ENCODE data around the gene KIF1A. TPM values are rescaled to one million over a fixed set of nuclear protein-coding genes. Genes with fewer than 3 reads are reported as not detected.

KIF1A gene
- not detected in 2 replicates for total RNA-seq (2013; cell fraction: nucleolus; rRNA removed)
- total RNA-seq (2014; rRNA removed) (0.06 TPM in 1 of 2 replicates, not detected in the other), total RNA-seq (2014; rRNA removed; fragmentation: Illumina TruSeq; extraction: Trizol) (not detected in 2 replicates), total RNA-seq (2021) (0.51 and 0.95 TPM in 2 replicates), polyA plus RNA-seq (2011; rRNA removed) (not detected in 2 replicates), polyA plus RNA-seq (2014; fragmentation: Illumina TruSeq; extraction: Trizol) (not detected in 2 replicates), polyA plus RNA-seq (2014; fragmentation: Nextera tagmentation; extraction: Ambion mirVana) (not detected), polyA plus RNA-seq (2014; rRNA removed) (0.04 TPM in 1 of 2 replicates, not detected in the other), polyA plus RNA-seq (2016; fragmentation: Nextera tagmentation; extraction: Ambion mirVana) (under 1 TPM; 0.04 to 0.18 TPM), polyA minus RNA-seq (2011; rRNA and poly(A)+ RNA removed) (not detected in 2 replicates), Bru-seq, nascent RNA (percentile 2 among the genes with signal in this experiment), BruChase-seq, experiment 1, labeled RNA remaining after a 6-hour chase (percentile 6 among the genes with signal in this experiment), BruChase-seq, experiment 2, labeled RNA remaining after a 2-hour chase (percentile 5 among the genes with signal in this experiment)
- polyA plus RNA-seq (2011; ENCODE audit: low read depth): 0.42 TPM
- 0.03 and 0.05 TPM in 2 replicates for polyA plus RNA-seq (2011; cell fraction: cytosol; rRNA removed)
- polyA plus RNA-seq (2011; cell fraction: nucleus; rRNA removed): 0.13 and 0.31 TPM in 2 replicates
- 0.11 and 0.23 TPM in 2 replicates for polyA plus RNA-seq (2012)
- not detected in 2 replicates for polyA minus RNA-seq (2011; cell fraction: cytosol; rRNA and poly(A)+ RNA removed)
- polyA minus RNA-seq (2011; cell fraction: nucleus; rRNA and poly(A)+ RNA removed): 0.19 TPM in 1 of 2 replicates, not detected in the other
- long read RNA-seq, experiment 1: 0 reads
- long read RNA-seq, experiment 2: 0 reads

- ChIA-PET RAD21 (ENCODE audit: unreplicated experiment) (no interaction called here), POLR2A (no interaction called here), CTCF (no interaction called here), SMC1A (ENCODE audit: uncharacterized antibody, unreplicated experiment) (no interaction called here)
- Histone ChIP-seq H3K4me2 (ENCODE audit: control insufficient read depth, insufficient read depth) (no peak within 1 kb of the TSS), H3K9ac (ENCODE audit: control insufficient read depth, insufficient read depth, low read length) (no peak within 1 kb of the TSS), H3K36me3 (ENCODE audit: control insufficient read depth in 2 of 2, insufficient read depth in 2 of 2, low read length in 1 of 2) (no peaks in the 10 kb centered on the region), H3K79me2 (ENCODE audit: control insufficient read depth, insufficient read depth, low read length) (no peaks in the 10 kb centered on the region), H3K4me1 (ENCODE audit: control insufficient read depth, insufficient read depth, low read length) (no peaks in the 10 kb centered on the region), H3K9me3 (replicated peaks; ENCODE audit: control insufficient read depth, insufficient read depth, low read length) (no peaks in the 10 kb centered on the region; the same call in 2 of the 3 replicates), H3K27me3 (replicated peaks in 1 of 2; ENCODE audit: control insufficient read depth in 2 of 2, insufficient read depth in 2 of 2, low read length in 1 of 2) (peaks cover 10 to 13% of the 10 kb centered on the region in 2 experiments), H3K4me3 (no peak within 1 kb of the TSS), H4K20me1 (ENCODE audit: control insufficient read depth, insufficient read depth) (no peaks in the 10 kb centered on the region), H2AFZ (ENCODE audit: control insufficient read depth, low read depth, low read length) (no peak within 1 kb of the TSS), H3K27ac (ENCODE audit: control insufficient read depth, insufficient read depth) (no peak within 1 kb of the TSS)
- in situ Hi-C loops (cut with MboI): no loop called here
- no peak for TF ChIP-seq POLR2A (IDR thresholded peaks at IDR 0.05; ENCODE audit: low read depth, low read length)
- no peak for TF ChIP-seq BCL3 (IDR thresholded peaks at IDR 0.05; ENCODE audit: borderline replicate concordance, insufficient read depth, low read depth, low read length, poor library complexity, severe bottlenecking)
- TF ChIP-seq USF1 (IDR thresholded peaks at IDR 0.05; ENCODE audit: borderline replicate concordance, extremely low read length, insufficient read depth, low read depth, low read length): no peak
- no peak for TF ChIP-seq ZNF687 (IDR thresholded peaks at IDR 0.05)
- intact Hi-C loops (cut with micrococcal nuclease; ENCODE audit: unreplicated experiment): no loop called here
- WGBS (ENCODE audit: insufficient coverage, insufficient replicate concordance, low lambda C conversion rate, missing lambda C conversion rate): 4% methylated on average over 7 of the region's 104 CpGs
- DNase-seq (ENCODE audit: low read depth, low spot score) (no peak), FAIRE-seq (no peak), ATAC-seq (no peak)
- BruUV-seq (replicated peaks): no TSS peak
These were observed at the start of gene KIF1A for GRCh38 chr2:240819858-240820606. KIF1A (minus strand) TSS chr2:240820219; CDS start chr2:240797752, 22,467 bp downstream.
